IPS DF 4.7 (cell line): ENCODE measurements around the gene SPOCK2.

Experiments
- DNase-seq: peaks from one replicate; pipeline ENCODE4 v3.0.0-alpha.2; 2013; ENCODE audit warnings: low spot score; ENCODE audit errors: extremely low read depth

Gene SPOCK2

DNA sequence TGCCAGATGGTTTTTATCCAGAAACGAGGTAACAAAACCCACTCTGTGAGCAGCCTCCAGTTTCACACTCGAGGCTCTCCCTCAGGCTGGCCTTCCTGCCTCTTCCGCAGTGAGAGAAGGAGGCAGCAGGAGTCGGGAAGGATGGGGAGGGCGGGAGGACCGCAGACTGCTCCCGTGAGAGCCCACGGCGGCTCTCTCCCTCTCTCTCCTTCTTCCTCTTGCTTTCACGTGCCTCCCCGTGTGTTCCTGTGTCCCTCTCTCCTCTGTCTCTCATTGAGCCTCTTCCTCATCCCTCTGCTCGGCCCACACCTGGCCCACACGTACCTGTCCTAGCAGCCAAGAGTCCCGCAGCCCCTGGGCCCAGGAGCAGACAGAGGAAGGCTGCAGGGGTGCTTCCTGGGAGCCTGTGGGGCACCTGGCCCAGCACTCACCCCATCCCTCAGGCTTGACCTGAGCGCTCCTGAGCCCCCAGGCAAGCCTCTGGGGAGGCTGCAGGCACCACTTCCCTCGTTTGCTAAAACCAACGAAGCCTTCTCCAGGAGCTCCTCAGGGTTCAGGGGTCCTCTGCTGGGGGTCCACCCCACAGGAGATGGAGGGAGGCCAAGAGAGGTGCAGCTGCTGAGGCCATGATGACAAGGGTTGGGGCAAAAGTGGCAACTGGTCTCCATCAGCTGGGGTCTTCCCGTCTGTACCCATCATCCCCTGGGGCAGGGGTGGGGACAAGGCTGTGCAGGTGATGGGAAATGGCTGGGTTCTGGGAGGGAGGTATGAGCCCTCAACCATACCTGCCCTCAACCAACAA lies 13.6 kb downstream of the SPOCK2 start:
- DNase-seq = no peak

- no peak for DNase-seq
Measured at GRCh38 chr10:72073708-72074573, 14.4 kb downstream of the SPOCK2 start.

- DNase-seq = no peak
Measured at GRCh38 chr10:72072639-72073038, 15.7 kb downstream of the SPOCK2 start.

DNA sequence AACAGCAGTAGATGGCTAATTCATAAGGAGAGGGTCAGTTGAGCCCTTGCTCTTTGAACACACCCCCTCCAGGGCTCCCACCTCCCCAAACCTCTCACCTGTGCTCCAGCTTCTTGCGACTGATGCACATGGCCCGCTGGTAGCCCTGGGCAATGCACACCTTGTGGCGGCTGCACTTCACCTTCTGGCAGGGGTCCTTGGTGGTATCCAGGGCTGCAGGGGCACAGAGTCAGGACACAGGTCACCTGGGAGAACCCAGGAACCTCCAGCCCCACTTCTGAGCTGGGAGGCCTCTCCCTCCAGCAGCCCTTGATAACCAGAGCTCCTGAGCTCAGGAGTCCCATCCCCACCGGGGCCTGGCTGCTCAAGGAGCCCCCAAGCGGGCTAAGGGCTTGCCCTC lies 16.3 kb downstream of the SPOCK2 start:
- DNase-seq = no peak

DNA sequence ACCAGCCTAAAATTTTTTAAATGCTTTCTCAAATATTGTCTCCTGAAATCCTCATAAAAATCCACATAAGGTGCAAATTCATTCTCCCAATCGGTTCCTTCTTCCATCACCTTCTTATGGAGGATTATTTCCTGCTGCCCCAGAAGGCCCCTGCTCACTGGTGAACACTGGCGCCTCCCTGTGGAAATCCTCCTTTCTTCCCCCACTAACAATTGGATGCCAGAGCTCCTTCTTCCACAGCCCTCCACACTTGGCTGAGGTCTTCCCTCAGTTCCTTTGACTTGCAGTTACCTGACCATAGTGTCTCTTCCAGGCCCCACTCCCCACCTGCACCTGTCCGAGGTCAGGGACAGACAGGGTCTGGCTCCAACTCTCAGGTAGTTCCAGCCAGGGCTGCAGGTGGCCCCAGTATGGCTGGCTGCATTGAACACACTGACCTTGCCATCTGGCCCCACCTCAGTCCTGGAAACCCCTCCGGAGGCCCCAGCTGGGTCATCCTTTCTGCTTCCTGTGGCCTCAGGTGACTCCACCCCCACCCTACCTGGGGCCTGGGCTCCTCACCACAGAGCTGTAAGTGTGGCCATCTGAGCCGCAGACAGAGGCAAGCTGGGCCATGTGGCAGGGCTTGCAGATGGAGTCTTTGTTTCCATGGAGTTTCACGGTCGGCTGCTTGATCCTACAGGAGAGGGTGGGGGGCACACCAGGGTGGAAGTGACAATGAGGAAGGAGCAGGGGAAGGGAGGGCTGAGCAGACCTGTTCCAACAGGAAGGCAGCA lies 18.4 kb downstream of the SPOCK2 start:
- no peak for DNase-seq

DNA sequence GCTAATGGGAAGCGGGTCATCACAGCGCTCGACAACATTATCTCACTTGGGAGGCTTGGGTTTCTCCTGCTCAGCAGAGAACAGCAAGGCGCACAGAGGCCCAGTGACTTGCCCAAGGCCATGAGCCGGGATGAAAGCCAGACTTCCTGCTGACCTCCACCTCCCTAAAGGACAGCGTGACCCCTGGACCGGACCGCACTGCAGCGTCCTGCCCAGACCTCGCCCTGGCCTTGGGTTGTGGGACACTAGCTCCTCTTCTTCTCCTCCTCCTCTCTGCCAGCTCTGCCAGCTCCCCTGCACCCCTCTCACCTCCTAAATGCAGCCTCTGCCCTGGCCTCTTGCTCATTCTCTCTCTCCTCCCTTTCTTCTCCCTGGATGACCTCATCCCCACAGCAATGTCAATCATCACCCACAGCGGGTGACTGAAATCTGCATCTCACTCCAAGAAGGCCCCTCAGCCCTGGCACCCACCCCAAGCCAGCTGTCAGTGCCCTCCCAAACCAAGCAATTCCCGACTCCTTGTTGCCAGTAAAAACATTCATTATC lies 19.4 kb downstream of the SPOCK2 start:
- DNase-seq = no peak

GRCh38 chr10:72068126-72068765 lies 20.1 kb downstream of the SPOCK2 start:
- DNase-seq = no peak

- DNase-seq = no peak
Measured at GRCh38 chr10:72067463-72068125, 20.8 kb downstream of the SPOCK2 start.

DNA sequence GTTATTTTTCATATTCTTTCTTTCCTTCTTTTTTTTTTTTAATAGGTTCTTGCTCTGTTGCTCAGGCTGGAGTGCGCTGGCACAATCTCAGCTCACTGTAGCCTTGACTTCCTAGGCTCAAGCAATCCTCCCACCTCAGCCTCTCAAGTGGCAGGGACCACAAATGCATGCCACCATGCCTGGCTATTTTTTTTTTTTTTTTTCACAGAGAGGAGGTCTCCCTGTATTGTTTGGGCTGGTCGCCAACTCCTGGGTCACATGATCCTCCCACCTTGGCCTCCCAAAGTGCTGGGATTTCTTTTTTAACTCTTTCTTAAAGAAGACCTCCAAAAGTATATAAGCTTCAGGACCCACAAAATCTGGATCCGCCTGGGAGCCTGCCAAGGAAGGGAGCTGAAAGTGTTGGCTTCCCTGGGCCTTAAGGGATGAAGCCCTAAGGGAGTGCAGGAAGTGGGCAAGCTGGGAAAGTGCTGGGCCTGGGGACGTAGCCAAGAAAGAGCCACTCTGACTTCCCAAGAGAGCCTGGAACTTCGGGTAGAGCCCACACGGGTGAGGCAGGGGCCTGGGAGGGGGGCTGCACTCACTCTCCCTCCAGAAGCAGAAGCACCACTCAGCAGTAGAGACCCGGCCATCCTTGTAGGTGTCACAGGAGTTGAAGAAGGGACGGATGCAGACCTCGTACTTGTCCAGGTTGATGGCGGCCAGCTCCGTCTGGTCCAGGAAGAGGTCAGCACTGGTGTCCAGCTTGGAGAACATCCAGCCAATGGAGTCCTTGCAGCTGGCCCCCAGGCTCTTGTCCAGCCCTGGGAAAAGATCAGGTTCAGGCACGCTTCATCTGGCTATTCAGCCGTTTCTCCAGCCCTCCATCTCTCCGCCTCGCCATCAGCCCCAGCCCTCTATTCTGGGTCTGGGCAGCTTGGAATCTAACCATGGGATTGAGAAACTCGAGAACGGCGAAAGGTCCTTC lies 21.8 kb downstream of the SPOCK2 start:
- DNase-seq = no peak

- DNase-seq = no peak
Measured at GRCh38 chr10:72065439-72066025, 22.8 kb downstream of the SPOCK2 start.

- no peak for DNase-seq
Measured at GRCh38 chr10:72063703-72064391, 24.5 kb downstream of the SPOCK2 start.

DNA sequence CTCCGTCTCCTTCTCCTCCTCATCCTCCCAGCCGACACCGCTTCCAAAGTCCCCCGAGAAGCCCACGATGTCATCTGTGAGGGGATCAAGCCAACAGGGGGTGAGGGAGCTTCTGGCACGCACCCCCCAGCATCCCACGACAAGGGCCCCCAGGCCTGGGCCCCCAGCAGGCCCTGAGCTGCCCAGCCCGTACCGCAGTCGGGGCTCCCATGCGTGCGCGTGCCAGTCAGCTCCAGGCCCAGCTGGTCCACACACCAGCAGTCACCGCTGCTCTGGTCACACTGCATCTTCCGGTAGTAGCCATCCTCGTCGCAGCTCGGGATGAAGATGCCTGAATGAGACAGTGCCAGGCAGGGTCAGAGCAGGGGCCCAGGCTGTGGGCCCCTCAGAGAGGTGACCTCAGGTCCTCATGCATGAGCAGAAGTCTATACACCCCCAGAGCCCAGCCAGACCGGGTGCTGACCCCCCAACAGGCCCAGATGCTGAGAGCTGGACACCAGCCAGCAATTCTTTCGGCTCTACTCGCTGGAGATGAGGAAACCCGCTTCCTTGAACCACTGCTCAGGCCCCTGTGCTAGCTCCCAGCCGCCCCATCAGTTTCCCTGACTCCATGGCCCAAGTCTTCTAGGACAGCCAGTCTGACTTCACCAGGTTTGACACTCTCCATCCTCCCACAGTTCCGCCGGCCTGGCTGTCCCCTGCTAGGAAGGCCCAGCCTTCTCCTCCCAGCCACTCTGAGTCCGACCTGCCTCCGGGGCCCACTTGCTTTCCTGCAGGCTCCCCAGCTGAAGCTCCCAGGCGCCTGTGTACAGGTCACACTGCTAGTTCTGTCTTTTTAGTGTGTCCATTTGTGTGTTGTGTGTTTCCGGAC lies 25.3 kb downstream of the SPOCK2 start:
- DNase-seq = no peak

GRCh38 chr10:72062382-72062781 lies 26.0 kb downstream of the SPOCK2 start:
- no peak for DNase-seq

GRCh38 chr10:72061930-72062329 lies 26.4 kb downstream of the SPOCK2 start:
- DNase-seq = no peak

DNA sequence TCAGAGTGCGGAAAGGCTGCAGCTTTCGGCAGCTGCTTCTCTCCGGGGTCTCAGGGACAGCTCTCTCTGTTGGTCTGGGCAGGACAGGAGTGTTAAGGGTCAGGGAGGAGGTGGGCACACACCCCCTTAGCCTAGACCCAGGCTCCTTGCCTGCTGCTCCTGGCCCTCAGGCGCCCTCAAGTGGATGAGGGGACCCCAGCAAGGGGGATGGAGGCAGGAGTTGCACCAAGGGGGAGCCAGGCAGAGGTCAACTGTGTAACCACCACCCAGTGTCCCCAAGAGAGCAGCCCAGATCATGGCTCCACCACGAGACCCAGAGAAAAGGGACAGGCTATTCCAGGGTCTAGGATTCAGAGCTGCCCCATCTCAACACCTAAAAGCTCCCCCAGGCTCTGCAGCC lies 26.9 kb downstream of the SPOCK2 start:
- no peak for DNase-seq

GRCh38 chr10:72059843-72060822 lies 28.2 kb downstream of the SPOCK2 start:
- no peak for DNase-seq
